HG02759 (cell line): Measurements from ENCODE around the gene CKS1B.
"Not testable (repeated sequence)": the region's sequence is repeated elsewhere in the genome, so short reads cannot be mapped to it uniquely, and the experiment has no call there.

ENCODE experiments used
- ATAC-seq: cut with Tn5 transposase; IDR thresholded peaks from one replicate; pipeline ENCODE4 v1.9.1; 2021; ENCODE audit warnings: mild to moderate bottlenecking, moderate library complexity; ENCODE audit not compliant: unreplicated experiment

Gene CKS1B

DNA sequence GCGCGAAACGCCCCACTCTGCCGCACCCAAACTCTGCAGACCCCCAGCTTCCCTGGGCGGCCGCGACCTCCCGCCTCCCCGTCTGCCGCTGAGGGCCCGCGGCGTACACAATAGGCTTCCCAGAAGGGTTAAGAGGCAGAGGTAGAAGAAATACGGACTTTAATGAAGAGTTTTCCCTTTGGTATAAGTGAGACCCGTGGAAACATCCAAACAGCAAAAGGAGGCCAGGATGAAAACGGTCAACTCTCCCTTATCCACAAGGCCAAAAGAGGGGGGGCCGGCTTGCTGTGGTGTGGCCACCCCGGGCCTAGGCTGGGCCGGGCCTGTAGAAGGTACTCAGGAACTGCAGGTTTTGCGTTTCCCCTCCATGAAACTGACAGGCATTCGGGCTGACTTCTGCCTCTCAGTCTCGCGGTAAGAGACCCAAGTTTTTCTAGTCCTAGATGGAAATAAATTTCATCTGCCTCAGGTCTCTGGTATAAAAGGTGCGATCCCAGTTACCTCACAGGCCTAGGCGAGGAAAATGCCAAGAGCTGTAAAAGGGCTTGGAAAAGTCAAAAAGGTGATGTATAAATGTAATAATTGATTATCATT lies 12.2 kb upstream of the CKS1B start:
- ATAC-seq = peak; percentile 9

DNA sequence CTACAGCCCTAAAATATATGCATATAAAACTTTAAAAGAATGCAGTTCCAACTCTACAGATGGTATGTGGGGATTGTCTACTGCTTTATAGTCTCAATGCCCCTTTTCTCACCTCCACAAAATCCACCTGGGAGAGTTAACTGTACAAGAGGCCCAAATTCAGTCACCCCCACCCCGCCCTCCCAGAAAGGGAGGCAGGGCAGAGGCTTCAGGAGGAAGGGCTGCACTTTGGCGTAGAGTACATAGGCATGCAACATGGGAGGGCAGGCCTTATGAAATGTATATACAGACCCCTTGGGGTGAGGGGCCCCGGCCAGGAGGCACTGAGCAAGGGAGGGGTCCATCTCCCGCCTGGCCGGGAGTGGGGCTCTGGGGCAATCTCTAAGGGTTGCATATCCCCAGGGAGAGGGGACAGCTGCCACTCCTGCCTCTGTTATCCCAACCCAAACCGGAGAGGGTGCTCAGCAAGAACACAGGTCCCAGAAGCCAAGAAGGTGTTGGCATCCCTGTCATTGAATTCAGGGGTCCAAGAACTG lies 11.6 kb upstream of the CKS1B start:
- ATAC-seq = no peak

DNA sequence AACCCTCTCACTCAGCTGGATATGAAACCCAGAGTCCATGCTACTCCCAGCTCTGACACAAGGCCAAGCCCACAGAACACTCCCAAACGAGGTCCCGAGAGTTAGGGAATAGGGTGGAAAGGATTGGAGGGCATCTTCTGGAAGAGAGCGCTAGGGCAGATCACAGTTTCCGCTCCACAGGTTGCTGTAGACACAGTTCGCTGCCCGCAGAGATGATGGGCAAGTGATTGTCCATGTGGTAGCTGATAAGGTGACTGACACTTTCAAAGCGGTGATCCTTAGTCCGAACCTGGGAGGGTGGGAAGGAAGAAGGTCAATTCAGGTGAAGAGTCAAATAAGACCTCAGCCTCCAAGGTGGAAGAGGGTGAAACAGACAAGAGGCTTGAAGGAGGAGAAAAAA lies 10.8 kb upstream of the CKS1B start:
- ATAC-seq = no peak

- ATAC-seq = no peak
Measured at GRCh38 chr1:154964359-154964758, 10.1 kb upstream of the CKS1B start.

DNA sequence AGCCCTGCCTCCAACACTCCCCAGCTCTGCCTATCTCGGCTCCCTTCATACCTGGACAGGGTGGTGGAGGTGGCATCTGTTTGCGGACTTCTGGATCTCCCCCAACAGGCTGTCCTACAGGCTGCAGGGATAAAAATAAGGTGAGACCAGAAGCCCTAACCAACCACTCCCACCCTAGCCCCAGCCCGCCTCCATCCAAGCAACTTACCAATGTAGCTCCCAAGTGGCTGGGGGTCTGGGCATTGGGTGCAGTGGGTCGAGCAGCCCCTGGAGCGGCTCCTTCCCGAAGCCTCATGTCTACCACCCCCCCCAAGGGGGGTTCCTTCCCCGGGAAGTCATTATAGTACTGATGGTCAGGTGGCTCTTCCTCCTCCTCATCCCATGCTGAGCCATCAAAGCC lies 8.4 kb upstream of the CKS1B start:
- ATAC-seq = no peak

GRCh38 chr1:154967331-154967950 lies 7.0 kb upstream of the CKS1B start:
- ATAC-seq = no peak

DNA sequence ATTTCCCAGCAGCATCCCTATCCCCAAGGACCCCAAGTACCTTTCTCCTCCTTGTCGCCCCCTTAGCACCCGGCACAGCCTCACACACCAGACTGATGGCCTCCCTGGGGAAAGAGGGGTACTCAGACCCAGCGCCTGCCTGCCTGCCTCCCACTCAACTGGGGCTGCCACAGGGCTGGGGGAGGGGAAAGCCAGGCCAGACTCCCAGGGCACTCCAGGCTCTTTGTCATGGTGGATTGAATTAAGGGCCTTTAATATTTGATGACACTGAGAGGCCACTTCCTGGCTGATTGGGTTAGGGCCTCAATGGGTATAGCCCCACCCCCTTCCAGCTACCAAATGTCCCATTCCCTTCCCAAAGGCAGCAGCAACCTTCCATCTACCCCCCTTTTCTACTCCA lies 5.8 kb upstream of the CKS1B start:
- ATAC-seq = no peak

DNA sequence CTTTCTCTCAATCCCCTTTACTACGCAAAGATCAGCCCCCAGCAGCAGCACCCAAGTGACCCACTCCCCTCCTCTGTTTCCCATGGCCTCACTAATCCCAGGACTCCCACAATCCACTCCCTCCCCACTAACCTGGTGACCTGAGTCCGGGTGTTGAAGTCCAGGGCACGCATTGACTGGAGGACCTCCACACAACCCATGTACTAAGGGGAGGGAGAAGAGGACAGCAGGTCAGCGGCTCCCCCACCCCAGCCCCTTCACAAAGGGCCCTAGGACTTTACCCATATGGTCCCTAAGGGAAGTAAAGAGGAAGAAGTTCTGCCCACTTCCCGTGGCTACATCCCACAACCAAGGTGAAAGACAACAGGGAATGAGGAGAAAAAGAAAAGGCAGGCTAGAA lies 5.2 kb upstream of the CKS1B start:
- no peak for ATAC-seq

- ATAC-seq = no peak
Measured at GRCh38 chr1:154969860-154970452, 4.5 kb upstream of the CKS1B start.

DNA sequence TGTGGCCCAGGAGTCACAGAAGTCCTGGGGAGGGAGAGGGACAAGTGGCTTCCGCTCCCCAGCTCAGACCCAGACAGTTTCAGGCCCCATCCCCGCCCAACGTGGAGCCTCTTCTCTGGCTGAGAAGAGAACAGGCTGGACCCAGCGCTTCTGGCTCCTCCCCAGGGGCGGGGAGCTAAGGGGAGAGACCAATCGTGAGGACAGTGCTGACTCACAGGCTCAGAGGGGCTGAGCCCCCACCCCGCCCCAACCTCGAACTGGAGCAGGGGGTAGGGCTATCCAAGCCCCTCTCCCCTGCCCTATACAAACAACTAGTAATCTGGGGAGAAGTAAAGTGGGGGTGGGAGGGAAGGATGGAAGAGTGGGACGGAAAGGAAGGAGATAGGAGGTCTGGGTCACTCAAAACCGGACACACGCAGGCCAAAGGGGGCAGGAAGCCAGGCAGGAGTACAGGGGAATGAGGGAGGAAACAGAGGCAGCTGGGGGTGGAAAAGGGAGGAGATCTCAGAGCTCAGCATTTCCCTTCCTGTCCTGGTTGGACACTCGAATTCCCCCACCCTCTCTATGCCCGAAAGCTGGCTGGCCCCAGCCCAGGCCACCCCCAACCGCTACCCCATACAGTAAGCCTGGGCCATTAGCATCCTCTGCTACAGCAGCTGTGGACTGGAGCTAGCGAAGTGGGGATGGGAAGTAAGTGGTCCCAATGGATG lies 3.7 kb upstream of the CKS1B start, which contains the start of gene SHC1:
Gene SHC1, minus strand, starts transcription at position 117 of the 710 bp plus-strand sequence. CDS start 221 bp downstream, outside the sequence.
- peak; percentile 30 for ATAC-seq

GRCh38 chr1:154971341-154971998 lies 3.0 kb upstream of the CKS1B start:
- no peak for ATAC-seq

- ATAC-seq = no peak
Measured at GRCh38 chr1:154972213-154972516, 2.3 kb upstream of the CKS1B start.

DNA sequence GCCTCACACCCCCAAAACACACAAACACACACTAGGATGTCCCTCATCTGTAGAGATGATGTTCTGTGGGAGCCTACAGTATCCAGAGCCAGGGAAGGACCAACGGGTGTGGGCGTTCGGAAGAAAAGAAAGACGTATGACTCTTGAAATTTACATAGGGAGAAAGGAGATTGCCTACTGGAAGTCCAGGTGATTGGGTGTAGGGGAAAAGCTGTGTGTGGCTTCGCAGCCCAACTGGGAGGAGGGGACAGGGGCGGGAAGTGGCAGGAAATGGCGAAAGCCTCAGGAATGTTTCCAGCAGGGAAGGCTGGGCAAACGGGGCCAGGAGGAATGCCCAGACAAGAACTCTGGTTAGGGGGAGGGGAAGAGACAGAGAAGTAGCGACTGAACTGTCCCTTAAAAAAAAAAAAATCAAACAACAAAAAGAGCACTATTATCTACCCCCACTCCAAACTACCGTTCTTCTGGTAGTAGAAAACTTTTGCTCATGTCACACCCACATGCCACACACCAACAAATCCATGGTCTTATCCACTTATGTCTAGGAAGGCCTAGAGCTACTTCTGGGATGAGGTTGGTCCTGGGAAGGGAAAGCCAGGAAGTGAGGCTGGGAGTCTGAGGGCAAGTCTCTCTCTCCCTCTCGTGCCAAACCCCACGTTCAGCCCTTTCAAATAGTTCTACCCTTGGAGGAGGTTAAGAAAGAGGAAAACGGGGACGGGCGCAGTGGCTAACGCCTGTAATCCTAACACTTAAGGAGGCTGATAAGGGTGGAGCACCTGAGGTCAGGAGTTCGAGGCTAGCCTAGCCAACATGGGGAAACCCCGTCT lies 1.8 kb upstream of the CKS1B start:
- no peak for ATAC-seq

- peak; percentile 14 for ATAC-seq
Measured at GRCh38 chr1:154973344-154974101, 958 bp upstream of the CKS1B start.

- peak; percentile 55 for ATAC-seq
Measured at GRCh38 chr1:154974808-154975408, 427 bp downstream of the CKS1B start.

DNA sequence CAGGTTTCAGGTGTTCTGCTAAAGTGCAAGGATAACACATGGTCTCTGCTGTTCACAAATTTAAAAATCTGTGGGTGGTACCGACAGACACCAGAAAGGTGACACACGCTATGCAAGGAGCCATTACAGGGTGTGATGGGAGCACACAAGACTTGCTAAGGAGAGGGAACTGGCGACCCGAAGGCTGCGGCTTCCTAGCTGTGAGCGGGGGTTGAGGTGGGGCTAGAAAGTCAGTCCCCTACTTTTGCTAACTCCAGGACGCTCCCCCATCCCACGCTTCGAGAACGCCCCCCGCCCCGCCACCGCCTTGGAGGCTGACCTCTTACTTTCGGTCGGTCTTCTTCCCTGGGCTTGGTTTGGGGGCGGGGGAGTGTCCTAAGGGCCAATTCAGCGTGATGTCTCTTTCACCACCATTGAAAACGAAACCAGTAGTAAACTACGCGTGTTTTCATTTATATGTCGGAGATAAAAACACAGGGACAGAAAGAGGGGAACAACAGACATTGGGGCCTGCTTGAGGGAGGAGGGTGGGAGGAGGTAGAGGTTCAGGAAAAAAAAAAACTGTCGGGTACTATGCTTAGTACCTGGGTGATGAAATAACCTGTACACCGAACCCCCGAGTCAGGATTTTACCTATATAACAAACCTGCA lies 1.1 kb downstream of the CKS1B start:
- no peak for ATAC-seq

DNA sequence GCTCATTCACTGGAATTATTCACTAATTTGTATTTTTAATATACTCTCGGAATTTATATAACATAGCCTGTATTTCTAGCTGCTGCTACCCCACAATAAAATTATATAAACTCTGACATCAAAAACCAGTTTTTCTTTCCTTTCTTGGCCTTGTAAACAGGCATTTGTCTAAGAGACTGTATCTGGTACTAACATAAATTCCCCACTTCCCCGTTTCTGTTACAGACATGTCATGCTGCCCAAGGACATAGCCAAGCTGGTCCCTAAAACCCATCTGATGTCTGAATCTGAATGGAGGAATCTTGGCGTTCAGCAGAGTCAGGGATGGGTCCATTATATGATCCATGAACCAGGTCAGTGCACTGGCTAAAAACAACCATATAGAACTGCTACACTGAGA lies 3.3 kb downstream of the CKS1B start:
- ATAC-seq = not testable (repeated sequence)

- ATAC-seq = no peak
Measured at GRCh38 chr1:154978360-154978759, 3.9 kb downstream of the CKS1B start.

- ATAC-seq = no peak
Measured at GRCh38 chr1:154982341-154982740, 7.9 kb downstream of the CKS1B start.
